OCI-LY3 (cell line): ENCODE data around the gene COQ9.

Experiments
- EZH2phosphoT487 ChIP-seq: fragments of 200-600 bp; shearing (Covaris generic); IDR thresholded peaks from 2 replicates; pipeline ENCODE4 v1.6.1; 2018; ENCODE audit warnings: antibody characterized with exemption, mixed run types, low read depth
- TF ChIP-seq, protein P1 (sequence below): fragments of 200-600, 300-600 bp; sonication (generic); IDR thresholded peaks from 2 replicates; pipeline ENCODE4 v1.5.1; 2014; ENCODE audit warnings: antibody characterized with exemption, low read length, low read depth

DNA sequence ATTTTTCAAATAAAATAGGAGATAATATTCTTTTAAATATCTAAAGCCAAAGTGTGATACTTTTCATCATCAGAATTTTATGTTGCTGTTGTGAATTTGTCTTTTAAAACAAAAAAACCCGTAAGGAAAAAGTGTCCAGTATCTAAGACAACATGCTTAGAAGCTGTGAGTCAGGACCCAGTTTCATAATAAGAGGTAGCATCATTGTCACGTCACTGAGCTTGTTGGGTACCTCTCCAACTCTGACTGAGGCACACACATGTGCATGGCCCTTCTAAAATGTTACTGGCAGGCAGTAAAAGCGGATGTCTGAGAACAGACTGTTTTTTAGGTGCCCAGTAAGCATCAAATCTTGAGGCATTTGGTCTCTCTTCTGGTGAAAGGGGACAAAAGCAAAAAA lies 2.6 kb upstream of the COQ9 start:
- no peak for TF ChIP-seq EZH2phosphoT487
- TF ChIP-seq, protein P1, sequence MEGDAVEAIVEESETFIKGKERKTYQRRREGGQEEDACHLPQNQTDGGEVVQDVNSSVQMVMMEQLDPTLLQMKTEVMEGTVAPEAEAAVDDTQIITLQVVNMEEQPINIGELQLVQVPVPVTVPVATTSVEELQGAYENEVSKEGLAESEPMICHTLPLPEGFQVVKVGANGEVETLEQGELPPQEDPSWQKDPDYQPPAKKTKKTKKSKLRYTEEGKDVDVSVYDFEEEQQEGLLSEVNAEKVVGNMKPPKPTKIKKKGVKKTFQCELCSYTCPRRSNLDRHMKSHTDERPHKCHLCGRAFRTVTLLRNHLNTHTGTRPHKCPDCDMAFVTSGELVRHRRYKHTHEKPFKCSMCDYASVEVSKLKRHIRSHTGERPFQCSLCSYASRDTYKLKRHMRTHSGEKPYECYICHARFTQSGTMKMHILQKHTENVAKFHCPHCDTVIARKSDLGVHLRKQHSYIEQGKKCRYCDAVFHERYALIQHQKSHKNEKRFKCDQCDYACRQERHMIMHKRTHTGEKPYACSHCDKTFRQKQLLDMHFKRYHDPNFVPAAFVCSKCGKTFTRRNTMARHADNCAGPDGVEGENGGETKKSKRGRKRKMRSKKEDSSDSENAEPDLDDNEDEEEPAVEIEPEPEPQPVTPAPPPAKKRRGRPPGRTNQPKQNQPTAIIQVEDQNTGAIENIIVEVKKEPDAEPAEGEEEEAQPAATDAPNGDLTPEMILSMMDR: no peak
